Suprapubic skin (tissue), 4 donors: Measurements from ENCODE around the gene ALDH1A1. TPM values are rescaled to one million over a fixed set of nuclear protein-coding genes. Genes with fewer than 3 reads are reported as not detected.

Experiments used
- DNase-seq, 2 donors: peaks; one replicate each; pipeline ENCODE4 v3.0.0-alpha.2; 2019; ENCODE audit warnings: low spot score in 2 of 2
- H3K27ac ChIP-seq: fragments of 200-600 bp; sonication (generic); one replicate; pipeline ENCODE4 v1.5.1; 2019
- H3K27me3 ChIP-seq: fragments of 200-600 bp; sonication (generic); one replicate; pipeline ENCODE4 v1.5.1; 2019
- H3K36me3 ChIP-seq: fragments of 200-600 bp; sonication (generic); one replicate; pipeline ENCODE4 v1.5.1; 2019
- H3K4me1 ChIP-seq: fragments of 200-600 bp; sonication (generic); one replicate; pipeline ENCODE4 v1.5.1; 2019
- H3K4me3 ChIP-seq: fragments of 200-600 bp; sonication (generic); one replicate; pipeline ENCODE4 v1.5.1; 2019; ENCODE audit warnings: mild to moderate bottlenecking
- H3K9me3 ChIP-seq: fragments of 200-600 bp; sonication (generic); one replicate; pipeline ENCODE4 v1.5.1; 2019
- EP300 ChIP-seq: sonication (generic); formaldehyde crosslinking; IDR thresholded peaks from one replicate; pipeline ENCODE4 v1.6.1; 2017; ENCODE audit warnings: antibody characterized with exemption
- POLR2A ChIP-seq, 2 donors: fragments of 450-650 bp; IDR thresholded peaks; one replicate each; pipeline ENCODE4 v1.6.1; 2017; ENCODE audit warnings: antibody characterized with exemption in 2 of 2, mild to moderate bottlenecking in 2 of 2, moderate library complexity in 2 of 2
- POLR2AphosphoS5 ChIP-seq, 3 donors: sonication (generic); formaldehyde crosslinking; IDR thresholded peaks; one replicate each; pipeline ENCODE4 v1.6.1; 2017; ENCODE audit warnings: antibody characterized with exemption in 3 of 3
- WGBS: methylation state at CpG from one replicate; pipeline ENCODE4 v1.1.5; 2018; 5-methylcytosine and 5-hydroxymethylcytosine counted together
- total RNA-seq, 4 donors: library from RNA; depleted of rRNA; stranded (reverse); fragments of >200 nt; gene quantifications; one replicate each; pipeline ENCODE4 v1.1.0, GENCODE V29; 2016
- TF ChIP-seq, protein P1 (sequence below), 2 donors: fragments of 200-600 bp in 1 of 2; fragments of 450-650 bp in 1 of 2; sonication (generic) in 1 of 2; IDR thresholded peaks; one replicate each; pipeline ENCODE4 v1.5.1; 2016 to 2019; ENCODE audit warnings: antibody characterized with exemption in 2 of 2, mild to moderate bottlenecking in 1 of 2, moderate library complexity in 1 of 2

The ALDH1A1 gene
- total RNA-seq, 4 donors from 2014 or later, result 7.7 to 19.2 (median 11.2) TPM

DNA sequence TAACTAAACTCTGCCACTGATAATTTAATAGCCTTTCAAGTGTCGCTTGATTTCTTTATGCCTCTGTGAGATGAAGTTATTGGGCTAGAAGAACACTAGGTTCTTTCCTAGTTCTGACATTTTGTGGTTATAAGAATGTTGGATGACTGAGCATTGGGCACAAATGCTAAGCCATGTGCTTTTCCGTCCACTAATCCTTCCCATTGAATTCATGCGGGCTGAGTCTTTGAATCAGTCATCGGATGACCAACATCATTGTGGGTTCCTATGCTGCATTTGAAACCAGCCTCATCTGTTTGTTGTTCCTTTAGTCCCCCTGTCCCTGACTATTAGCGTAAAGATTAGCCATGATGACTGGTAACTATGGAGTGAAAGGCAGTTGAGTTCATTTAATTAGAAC, 58.5 kb downstream of the ALDH1A1 start:
- DNase-seq, result no peak
- Histone ChIP-seq H3K9me3 (no peaks in the 10 kb centered on the region), H3K4me1 (no peaks in the 10 kb centered on the region), H3K36me3 (peaks cover 2% of the 10 kb centered on the region), H3K27ac (no peak overlapping the region), H3K27me3 (no peaks in the 10 kb centered on the region), H3K4me3 (no peak overlapping the region)
- TF ChIP-seq POLR2A (IDR thresholded peaks at IDR 0.05) (no peak), EP300 (no peak), POLR2AphosphoS5 (IDR thresholded peaks at IDR 0.05) (no peak)
- TF ChIP-seq, protein P1, sequence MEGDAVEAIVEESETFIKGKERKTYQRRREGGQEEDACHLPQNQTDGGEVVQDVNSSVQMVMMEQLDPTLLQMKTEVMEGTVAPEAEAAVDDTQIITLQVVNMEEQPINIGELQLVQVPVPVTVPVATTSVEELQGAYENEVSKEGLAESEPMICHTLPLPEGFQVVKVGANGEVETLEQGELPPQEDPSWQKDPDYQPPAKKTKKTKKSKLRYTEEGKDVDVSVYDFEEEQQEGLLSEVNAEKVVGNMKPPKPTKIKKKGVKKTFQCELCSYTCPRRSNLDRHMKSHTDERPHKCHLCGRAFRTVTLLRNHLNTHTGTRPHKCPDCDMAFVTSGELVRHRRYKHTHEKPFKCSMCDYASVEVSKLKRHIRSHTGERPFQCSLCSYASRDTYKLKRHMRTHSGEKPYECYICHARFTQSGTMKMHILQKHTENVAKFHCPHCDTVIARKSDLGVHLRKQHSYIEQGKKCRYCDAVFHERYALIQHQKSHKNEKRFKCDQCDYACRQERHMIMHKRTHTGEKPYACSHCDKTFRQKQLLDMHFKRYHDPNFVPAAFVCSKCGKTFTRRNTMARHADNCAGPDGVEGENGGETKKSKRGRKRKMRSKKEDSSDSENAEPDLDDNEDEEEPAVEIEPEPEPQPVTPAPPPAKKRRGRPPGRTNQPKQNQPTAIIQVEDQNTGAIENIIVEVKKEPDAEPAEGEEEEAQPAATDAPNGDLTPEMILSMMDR (IDR thresholded peaks at IDR 0.05), result no peak
- 92% methylated on average over 5 of the region's 5 CpGs for WGBS

DNA sequence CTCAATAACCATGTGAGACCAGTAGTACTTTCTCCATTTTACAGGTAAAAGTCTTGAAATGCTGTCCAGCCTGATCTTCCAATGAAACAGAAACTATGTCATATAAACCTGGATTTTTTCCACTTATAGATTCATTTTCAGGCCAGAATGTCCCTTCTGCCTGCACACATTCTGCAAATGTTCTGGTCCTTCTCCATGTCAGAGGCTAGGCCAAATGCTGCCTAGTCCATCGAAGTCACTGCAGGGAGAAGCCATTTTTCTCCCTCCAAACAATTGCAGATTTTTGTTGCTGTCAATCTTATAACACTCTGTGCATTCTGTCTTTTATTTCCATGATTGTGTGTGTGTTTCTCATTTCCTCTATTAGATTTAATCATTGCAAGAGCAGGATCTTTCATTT, 59.4 kb downstream of the ALDH1A1 start:
- no peak overlapping the region for H3K27ac ChIP-seq
- TF ChIP-seq EP300 (no peak), POLR2AphosphoS5 (IDR thresholded peaks at IDR 0.05) (no peak), POLR2A (IDR thresholded peaks at IDR 0.05) (no peak)
- TF ChIP-seq, protein P1 (IDR thresholded peaks at IDR 0.05), result no peak
- H3K9me3 ChIP-seq, result no peaks in the 10 kb centered on the region
- peaks cover 3% of the 10 kb centered on the region for H3K36me3 ChIP-seq
- no peaks in the 10 kb centered on the region for H3K27me3 ChIP-seq
- DNase-seq, result no peak
- WGBS, result 70% methylated on average over 1 of the region's 1 CpG
- H3K4me1 ChIP-seq, result no peaks in the 10 kb centered on the region
- no peak overlapping the region for H3K4me3 ChIP-seq

DNA sequence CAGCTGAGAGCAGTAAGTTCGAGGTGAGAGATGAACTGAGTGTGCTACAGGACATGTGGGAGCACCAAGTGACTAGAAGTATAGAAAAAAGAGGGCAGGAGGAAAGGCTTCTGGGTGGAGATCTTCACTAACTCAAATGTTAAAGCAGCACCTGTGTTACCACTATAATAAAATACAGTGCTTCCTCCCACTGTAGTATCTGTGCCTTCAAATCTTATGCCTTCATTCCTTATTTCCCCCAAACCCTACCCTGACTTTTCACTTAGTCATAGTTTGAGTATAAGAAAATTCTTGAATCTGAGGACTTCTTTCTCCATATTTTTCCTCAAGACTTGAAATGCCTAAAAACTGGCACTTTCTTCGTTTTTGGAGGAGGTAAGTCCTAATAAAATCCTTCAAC, 61.8 kb downstream of the ALDH1A1 start:
- TF ChIP-seq POLR2A (IDR thresholded peaks at IDR 0.05) (no peak), EP300 (no peak), POLR2AphosphoS5 (IDR thresholded peaks at IDR 0.05) (no peak)
- TF ChIP-seq, protein P1 (IDR thresholded peaks at IDR 0.05), result no peak
- WGBS, result 66% methylated on average over 2 of the region's 2 CpGs
- no peak overlapping the region for H3K4me3 ChIP-seq
- H3K27me3 ChIP-seq, result no peaks in the 10 kb centered on the region
- no peak overlapping the region for H3K27ac ChIP-seq
- no peaks in the 10 kb centered on the region for H3K9me3 ChIP-seq
- H3K4me1 ChIP-seq, result no peaks in the 10 kb centered on the region
- H3K36me3 ChIP-seq, result peaks cover 3% of the 10 kb centered on the region
- DNase-seq, result no peak

DNA sequence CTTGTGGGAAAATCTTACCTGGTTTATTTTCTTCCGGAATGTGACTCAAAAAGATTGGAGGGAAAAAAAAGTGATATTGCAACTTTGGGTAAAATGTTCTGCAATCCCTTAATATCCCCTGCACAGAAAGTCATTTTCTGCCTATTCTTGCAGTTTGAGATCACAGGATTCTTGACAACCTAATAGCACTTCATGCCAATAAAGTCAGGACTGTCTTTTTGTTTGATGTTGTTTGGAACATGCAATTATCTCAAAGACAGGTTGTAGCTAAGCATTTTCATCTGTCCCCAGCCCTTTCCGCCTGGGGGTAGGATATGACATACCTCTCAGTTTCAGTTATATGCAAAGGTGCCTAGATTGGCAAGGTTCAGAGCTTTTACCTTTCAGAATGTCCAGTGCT, 63.9 kb downstream of the ALDH1A1 start:
- H3K4me1 ChIP-seq, result no peaks in the 10 kb centered on the region
- DNase-seq, result no peak
- H3K9me3 ChIP-seq, result no peaks in the 10 kb centered on the region
- no peak for TF ChIP-seq EP300
- TF ChIP-seq, protein P1 (IDR thresholded peaks at IDR 0.05), result no peak
- no peak overlapping the region for H3K4me3 ChIP-seq
- peaks cover 3% of the 10 kb centered on the region for H3K36me3 ChIP-seq
- H3K27me3 ChIP-seq, result no peaks in the 10 kb centered on the region
- 82% methylated on average over 2 of the region's 2 CpGs for WGBS
- H3K27ac ChIP-seq, result no peak overlapping the region

DNA sequence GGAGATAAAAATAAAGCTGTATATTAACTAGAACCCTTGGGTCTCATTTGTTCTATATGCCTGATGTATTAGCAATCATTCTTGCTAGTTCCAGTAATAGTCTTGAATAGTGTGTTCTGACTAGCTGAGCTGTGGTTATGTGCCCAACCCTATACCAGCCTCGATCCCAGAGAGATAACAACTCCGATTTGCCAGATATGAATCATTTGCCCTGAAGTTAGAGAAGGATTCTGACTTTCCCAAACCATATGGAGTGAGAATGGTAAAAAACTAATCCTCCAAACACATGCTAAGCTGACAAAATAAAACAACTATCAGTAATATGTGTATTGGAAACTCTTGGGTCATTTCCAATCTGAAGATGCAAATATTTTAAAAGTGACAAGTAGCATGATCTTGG, 64.8 kb downstream of the ALDH1A1 start:
- H3K9me3 ChIP-seq, result no peaks in the 10 kb centered on the region
- no peaks in the 10 kb centered on the region for H3K4me1 ChIP-seq
- 41% methylated on average over 2 of the region's 2 CpGs for WGBS
- H3K36me3 ChIP-seq, result peaks cover 3% of the 10 kb centered on the region
- no peak overlapping the region for H3K27ac ChIP-seq
- TF ChIP-seq POLR2AphosphoS5 (IDR thresholded peaks at IDR 0.05), result no peak
- DNase-seq, result no peak
- no peak overlapping the region for H3K4me3 ChIP-seq
- no peaks in the 10 kb centered on the region for H3K27me3 ChIP-seq

DNA sequence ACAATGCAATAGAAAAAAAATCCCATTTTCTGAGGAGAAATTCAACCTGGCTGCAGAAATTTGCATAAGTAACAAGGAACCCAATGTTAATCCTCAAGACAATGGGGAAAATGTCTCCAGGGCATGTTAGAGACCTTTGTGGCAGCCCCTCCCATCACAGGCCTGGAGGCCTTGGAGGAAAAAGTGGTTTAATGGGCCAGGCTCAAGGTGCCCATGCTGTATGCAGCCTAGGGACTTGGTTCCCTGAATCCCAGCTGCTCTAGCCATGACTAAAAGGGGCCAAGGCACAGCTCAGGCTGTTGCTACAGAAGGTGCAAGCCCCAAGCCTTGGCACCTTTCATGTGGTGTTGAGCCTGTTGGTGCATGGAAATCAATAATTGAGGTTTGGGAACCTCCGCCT, 66.5 kb downstream of the ALDH1A1 start:
- Histone ChIP-seq H3K9me3 (no peaks in the 10 kb centered on the region), H3K27me3 (no peaks in the 10 kb centered on the region), H3K4me1 (peaks cover 8% of the 10 kb centered on the region), H3K36me3 (peaks cover 3% of the 10 kb centered on the region), H3K4me3 (no peak overlapping the region), H3K27ac (no peak overlapping the region)
- TF ChIP-seq EP300 (no peak), POLR2AphosphoS5 (IDR thresholded peaks at IDR 0.05) (no peak), POLR2A (IDR thresholded peaks at IDR 0.05) (no peak)
- TF ChIP-seq, protein P1 (IDR thresholded peaks at IDR 0.05), result no peak
- DNase-seq, result no peak
- 100% methylated on average over 1 of the region's 1 CpG for WGBS
